ENCODE data around the gene FAM163A. TPM values are rescaled to one million over a fixed set of nuclear protein-coding genes. Genes with fewer than 3 reads are reported as not detected.

Gene FAM163A
- total RNA-seq, 2 donors from 2014 or later = 1.1 TPM; not detected in 1

DNA sequence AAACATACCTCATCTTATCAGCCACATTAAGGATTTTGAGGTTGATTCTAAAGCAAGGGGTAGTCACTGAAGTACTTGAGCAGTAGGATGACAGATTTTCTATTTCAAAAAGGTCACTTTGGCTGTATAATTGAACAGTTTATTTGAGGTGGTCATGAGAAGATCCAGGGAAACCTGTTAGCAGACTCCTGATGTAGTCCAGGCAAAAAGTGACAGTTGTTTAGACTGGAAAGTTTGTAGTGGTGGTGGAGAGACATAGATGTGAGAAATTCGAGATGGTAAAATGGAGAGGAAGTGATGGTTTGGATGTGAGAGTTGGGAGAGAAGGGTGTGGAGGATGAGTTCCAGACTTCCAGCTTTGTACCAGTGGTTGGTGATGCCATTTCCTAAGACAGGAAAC is 7.5 kb downstream of the FAM163A start:
- H3K4me3 ChIP-seq = no peak overlapping the region
- no peaks in the 10 kb centered on the region for H3K27me3 ChIP-seq (replicated peaks; ENCODE audit: insufficient read depth)
- H3K9me3 ChIP-seq = no peaks in the 10 kb centered on the region
- no peaks in the 10 kb centered on the region for H3K36me3 ChIP-seq
- H3K4me1 ChIP-seq (replicated peaks) = no peaks in the 10 kb centered on the region
- intact Hi-C loops (cut with DNase I) = no loop called here
- TF ChIP-seq POLR2AphosphoS5 (IDR thresholded peaks at IDR 0.05) (no peak), POLR2A (IDR thresholded peaks at IDR 0.05) (no peak)
- TF ChIP-seq, protein P1, sequence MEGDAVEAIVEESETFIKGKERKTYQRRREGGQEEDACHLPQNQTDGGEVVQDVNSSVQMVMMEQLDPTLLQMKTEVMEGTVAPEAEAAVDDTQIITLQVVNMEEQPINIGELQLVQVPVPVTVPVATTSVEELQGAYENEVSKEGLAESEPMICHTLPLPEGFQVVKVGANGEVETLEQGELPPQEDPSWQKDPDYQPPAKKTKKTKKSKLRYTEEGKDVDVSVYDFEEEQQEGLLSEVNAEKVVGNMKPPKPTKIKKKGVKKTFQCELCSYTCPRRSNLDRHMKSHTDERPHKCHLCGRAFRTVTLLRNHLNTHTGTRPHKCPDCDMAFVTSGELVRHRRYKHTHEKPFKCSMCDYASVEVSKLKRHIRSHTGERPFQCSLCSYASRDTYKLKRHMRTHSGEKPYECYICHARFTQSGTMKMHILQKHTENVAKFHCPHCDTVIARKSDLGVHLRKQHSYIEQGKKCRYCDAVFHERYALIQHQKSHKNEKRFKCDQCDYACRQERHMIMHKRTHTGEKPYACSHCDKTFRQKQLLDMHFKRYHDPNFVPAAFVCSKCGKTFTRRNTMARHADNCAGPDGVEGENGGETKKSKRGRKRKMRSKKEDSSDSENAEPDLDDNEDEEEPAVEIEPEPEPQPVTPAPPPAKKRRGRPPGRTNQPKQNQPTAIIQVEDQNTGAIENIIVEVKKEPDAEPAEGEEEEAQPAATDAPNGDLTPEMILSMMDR (IDR thresholded peaks at IDR 0.05) = no peak
- H3K27ac ChIP-seq = no peak overlapping the region
- DNase-seq (ENCODE audit: low spot score) = no peak
- WGBS = 55% methylated on average over 1 of the region's 1 CpG

DNA sequence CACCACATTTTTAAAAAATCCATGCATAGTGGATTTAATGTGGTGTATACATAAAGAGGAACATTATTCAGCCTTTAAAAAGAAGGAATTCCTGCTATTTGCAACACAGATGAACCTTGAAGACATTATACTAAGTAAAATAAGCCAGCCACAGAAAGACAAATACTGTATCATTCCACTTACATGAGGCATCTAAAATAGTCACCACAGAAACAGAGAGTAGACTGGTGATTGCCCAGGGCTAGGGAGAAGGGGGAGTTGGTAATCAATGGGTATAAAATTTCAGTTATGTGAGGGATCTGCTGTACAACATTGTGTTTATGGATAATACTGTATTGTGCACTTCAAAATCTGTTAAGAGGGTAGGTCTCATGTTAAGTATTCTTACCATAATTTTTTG is 10.0 kb downstream of the FAM163A start:
- H3K36me3 ChIP-seq = no peaks in the 10 kb centered on the region
- H3K27me3 ChIP-seq (replicated peaks; ENCODE audit: insufficient read depth) = no peaks in the 10 kb centered on the region
- H3K27ac ChIP-seq = no peak overlapping the region
- no peaks in the 10 kb centered on the region for H3K4me1 ChIP-seq (replicated peaks)
- H3K4me3 ChIP-seq = no peak overlapping the region
- TF ChIP-seq POLR2A (IDR thresholded peaks at IDR 0.05) (no peak), POLR2AphosphoS5 (IDR thresholded peaks at IDR 0.05) (no peak)
- TF ChIP-seq, protein P1 (IDR thresholded peaks at IDR 0.05) = no peak
- DNase-seq (ENCODE audit: low spot score) = no peak
- no peaks in the 10 kb centered on the region for H3K9me3 ChIP-seq
- intact Hi-C loops (cut with DNase I) = no loop called here

DNA sequence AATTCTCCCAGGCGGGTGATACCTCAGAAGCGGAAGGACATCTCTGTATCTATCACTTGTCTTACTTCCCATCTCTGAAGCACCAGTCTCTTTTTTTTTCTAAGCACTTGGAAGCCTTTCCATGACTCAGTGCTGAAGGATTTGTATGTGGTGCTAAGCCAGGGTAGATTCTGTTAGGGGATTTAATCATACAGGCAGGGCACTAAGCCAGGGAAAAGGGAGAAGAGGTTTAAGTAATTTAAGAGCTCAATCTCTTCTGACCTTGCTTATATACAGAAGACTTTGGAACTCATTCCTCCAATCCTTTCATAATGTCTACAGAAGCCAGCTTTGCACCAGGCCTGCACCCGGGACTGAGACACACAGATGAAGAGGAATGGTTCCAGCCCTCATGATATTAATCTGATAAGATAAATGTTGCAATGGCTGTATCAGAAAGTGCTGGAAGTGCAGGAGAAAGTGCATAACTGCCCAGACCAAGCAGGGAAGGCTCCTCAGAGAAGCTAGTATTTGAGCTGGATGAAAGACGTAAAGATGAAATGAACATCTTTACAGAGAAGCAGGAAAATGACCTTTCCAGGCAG is 11.0 kb downstream of the FAM163A start:
- no peaks in the 10 kb centered on the region for H3K36me3 ChIP-seq
- no peak for DNase-seq (ENCODE audit: low spot score)
- no peaks in the 10 kb centered on the region for H3K4me1 ChIP-seq (replicated peaks)
- TF ChIP-seq POLR2A (IDR thresholded peaks at IDR 0.05) (no peak), POLR2AphosphoS5 (IDR thresholded peaks at IDR 0.05) (no peak)
- TF ChIP-seq, protein P1 (IDR thresholded peaks at IDR 0.05) = no peak
- no peaks in the 10 kb centered on the region for H3K27me3 ChIP-seq (replicated peaks; ENCODE audit: insufficient read depth)
- 76% methylated on average over 4 of the region's 4 CpGs for WGBS
- intact Hi-C loops (cut with DNase I) = no loop called here
- no peaks in the 10 kb centered on the region for H3K9me3 ChIP-seq
- H3K27ac ChIP-seq = no peak overlapping the region
- no peak overlapping the region for H3K4me3 ChIP-seq

DNA sequence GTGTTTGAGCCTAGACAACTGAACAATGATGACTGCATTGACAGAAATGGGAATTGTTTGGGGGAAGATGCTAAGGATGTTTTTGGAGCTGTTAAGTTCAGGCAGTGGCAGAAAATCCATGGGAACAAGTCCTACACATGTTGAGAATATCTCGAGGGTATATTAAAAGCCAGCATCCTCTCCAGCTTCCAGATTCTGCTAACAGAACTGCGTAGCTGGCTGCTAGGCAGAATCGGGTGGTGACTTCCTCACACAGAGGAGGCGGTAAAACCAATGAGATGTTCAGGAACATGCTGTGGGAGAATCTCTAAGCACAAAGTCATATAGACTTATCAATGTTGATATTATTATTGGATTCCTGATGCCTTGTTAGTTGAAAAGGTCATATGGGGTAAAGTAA is 14.8 kb downstream of the FAM163A start:
- H3K27me3 ChIP-seq (replicated peaks; ENCODE audit: insufficient read depth) = peaks cover 3% of the 10 kb centered on the region
- no peaks in the 10 kb centered on the region for H3K9me3 ChIP-seq
- H3K4me3 ChIP-seq = no peak overlapping the region
- intact Hi-C loops (cut with DNase I) = no loop called here
- DNase-seq (ENCODE audit: low spot score) = no peak
- TF ChIP-seq POLR2AphosphoS5 (IDR thresholded peaks at IDR 0.05) (no peak), POLR2A (IDR thresholded peaks at IDR 0.05) (no peak)
- TF ChIP-seq, protein P1 (IDR thresholded peaks at IDR 0.05) = no peak
- WGBS = 73% methylated on average over 4 of the region's 4 CpGs
- H3K27ac ChIP-seq = no peak overlapping the region
- H3K4me1 ChIP-seq (replicated peaks) = no peaks in the 10 kb centered on the region
- H3K36me3 ChIP-seq = no peaks in the 10 kb centered on the region

DNA sequence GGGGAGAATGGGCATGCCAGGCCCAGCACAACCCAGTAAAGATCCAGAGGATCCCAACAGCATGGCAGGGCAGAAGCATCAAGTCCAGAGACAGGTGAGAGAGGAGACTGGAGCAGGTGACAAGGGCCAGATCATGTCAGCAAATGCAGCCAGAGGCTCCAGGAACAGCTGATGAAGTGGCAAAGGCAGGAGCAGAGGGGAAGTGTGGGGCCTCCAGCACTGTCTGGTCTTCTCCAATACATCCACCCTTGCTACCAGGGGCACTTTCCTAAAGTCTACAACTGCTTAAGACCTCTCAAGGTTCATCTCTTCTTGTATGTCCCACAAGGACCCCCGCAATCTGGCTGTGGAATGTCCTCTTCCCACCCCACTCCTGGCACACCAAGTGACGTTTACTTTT is 17.4 kb downstream of the FAM163A start:
- intact Hi-C loops (cut with DNase I) = no loop called here
- DNase-seq (ENCODE audit: low spot score) = no peak
- Histone ChIP-seq H3K27ac (no peak overlapping the region), H3K36me3 (no peaks in the 10 kb centered on the region), H3K4me3 (no peak overlapping the region), H3K4me1 (replicated peaks) (no peaks in the 10 kb centered on the region), H3K27me3 (replicated peaks; ENCODE audit: insufficient read depth) (peaks cover 3% of the 10 kb centered on the region), H3K9me3 (no peaks in the 10 kb centered on the region)
- TF ChIP-seq POLR2A (IDR thresholded peaks at IDR 0.05) (no peak), POLR2AphosphoS5 (IDR thresholded peaks at IDR 0.05) (no peak)
- TF ChIP-seq, protein P1 (IDR thresholded peaks at IDR 0.05) = no peak
- WGBS = 76% methylated on average over 2 of the region's 2 CpGs

Data from prostate gland (tissue), 2 donors.